Measurements from ENCODE around the gene ATP1B3.
"Not testable (repeated sequence)": the region's sequence is repeated elsewhere in the genome, so short reads cannot be mapped to it uniquely, and the experiment has no call there.

Gene ATP1B3

DNA sequence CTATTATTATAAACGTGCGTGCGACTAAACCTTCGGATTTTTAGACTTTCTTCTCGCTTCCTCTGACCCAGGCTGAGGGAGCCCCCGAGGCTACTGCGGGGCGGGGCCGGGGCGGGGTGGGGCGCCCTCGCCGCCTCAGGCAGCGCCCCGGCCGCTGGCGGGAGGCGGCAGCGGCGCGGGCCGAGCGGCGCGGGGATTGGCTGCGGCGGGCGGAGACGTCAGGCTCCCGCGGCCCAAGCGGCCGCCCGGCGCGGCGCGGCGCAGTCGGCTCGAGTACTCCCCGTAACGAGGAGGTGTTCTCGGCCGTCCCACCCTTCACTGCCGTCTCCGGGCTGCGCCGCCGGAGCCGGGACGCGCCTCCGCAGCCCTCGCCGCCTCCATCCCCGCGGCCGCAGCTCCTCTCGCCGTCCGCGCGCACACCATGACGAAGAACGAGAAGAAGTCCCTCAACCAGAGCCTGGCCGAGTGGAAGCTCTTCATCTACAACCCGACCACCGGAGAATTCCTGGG is at the start of gene ATP1B3:
Gene ATP1B3 (plus strand): TSS at position 263 of the 510 bp plus-strand sequence. CDS start 159 bp downstream, at position 422.
- peak; percentile 73 for DNase-seq (ENCODE audit: low read depth)

GRCh38 chr3:141828487-141828886 is 48.0 kb upstream of the ATP1B3 start:
- no peak for DNase-seq (ENCODE audit: low read depth)

DNA sequence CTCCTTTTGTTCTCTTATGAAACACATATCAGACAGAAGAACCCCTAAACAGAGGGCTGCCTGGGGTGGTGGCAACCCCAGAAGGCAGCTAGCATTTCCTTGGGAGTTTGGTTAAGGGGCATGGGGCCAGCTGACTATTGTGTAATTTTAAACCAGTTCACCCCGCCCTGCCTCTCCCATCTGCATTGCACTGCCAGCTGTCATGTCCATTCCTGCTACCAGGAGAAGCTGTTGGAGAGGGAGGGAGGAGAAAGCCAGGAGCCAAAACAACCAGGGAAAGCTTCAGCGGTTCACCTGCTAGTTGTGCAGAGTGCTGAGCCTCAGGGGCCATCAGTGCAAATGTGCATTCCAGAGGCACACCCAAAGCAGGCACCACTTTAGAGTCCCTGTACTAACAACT is 47.6 kb upstream of the ATP1B3 start:
- DNase-seq (ENCODE audit: low read depth), result peak; percentile 9

- DNase-seq (ENCODE audit: low read depth), result no peak
These were observed 45.9 kb upstream of the ATP1B3 start for GRCh38 chr3:141830508-141830907.

DNA sequence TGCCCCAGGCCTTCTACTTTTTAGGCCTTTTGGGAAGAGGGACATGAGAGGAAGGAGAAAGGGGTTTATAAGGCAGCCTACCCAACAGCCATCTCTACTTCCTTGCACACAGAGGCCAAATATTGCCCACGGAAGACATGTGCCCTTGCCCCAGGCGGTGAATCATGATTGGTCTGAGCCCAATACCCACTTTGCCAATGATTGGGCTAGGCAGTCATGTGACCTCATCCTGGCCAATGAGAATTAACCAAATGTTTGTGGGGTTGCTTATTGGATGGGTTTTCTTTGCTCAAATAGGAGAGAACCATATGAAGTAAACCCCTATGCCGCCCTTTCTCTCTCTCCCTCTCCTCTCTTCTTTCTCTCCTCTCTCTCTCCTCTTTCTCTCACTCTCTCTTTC is 42.2 kb upstream of the ATP1B3 start:
- DNase-seq (ENCODE audit: low read depth), result no peak

GRCh38 chr3:141835557-141836229 is 40.8 kb upstream of the ATP1B3 start:
- DNase-seq (ENCODE audit: low read depth), result no peak

GRCh38 chr3:141839389-141839788 is 37.1 kb upstream of the ATP1B3 start:
- DNase-seq (ENCODE audit: low read depth), result no peak

- DNase-seq (ENCODE audit: low read depth), result no peak
These were observed 35.5 kb upstream of the ATP1B3 start for GRCh38 chr3:141840737-141841544.

- DNase-seq (ENCODE audit: low read depth), result no peak
These were observed 32.3 kb upstream of the ATP1B3 start for GRCh38 chr3:141844108-141844507.

GRCh38 chr3:141844812-141845211 is 31.6 kb upstream of the ATP1B3 start:
- DNase-seq (ENCODE audit: low read depth), result no peak

GRCh38 chr3:141845407-141846049 is 30.9 kb upstream of the ATP1B3 start:
- DNase-seq (ENCODE audit: low read depth), result no peak

DNA sequence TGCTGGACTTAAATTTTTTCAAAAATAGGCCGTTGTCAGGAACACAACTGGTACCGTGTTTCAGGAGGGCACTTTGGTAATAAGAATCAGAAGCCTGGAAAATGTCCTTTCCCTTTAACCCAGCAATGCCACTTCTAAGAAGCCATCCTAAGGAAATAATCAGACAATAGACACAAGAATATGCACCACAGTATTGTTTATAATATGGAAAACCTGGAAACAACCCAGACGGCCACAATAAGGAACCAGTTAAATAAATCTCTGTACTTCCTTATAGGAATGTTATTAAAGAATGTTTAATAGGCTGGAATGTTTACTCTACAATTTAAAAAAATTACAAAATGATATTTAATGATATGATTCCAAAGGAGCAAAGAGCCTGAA is 30.4 kb upstream of the ATP1B3 start:
- DNase-seq (ENCODE audit: low read depth), result no peak

- not testable (repeated sequence) for DNase-seq (ENCODE audit: low read depth)
These were observed 28.2 kb upstream of the ATP1B3 start for GRCh38 chr3:141848159-141848748.

- no peak for DNase-seq (ENCODE audit: low read depth)
These were observed 27.2 kb upstream of the ATP1B3 start for GRCh38 chr3:141849056-141849815.

- DNase-seq (ENCODE audit: low read depth), result no peak
These were observed 25.0 kb upstream of the ATP1B3 start for GRCh38 chr3:141851411-141851810.

DNA sequence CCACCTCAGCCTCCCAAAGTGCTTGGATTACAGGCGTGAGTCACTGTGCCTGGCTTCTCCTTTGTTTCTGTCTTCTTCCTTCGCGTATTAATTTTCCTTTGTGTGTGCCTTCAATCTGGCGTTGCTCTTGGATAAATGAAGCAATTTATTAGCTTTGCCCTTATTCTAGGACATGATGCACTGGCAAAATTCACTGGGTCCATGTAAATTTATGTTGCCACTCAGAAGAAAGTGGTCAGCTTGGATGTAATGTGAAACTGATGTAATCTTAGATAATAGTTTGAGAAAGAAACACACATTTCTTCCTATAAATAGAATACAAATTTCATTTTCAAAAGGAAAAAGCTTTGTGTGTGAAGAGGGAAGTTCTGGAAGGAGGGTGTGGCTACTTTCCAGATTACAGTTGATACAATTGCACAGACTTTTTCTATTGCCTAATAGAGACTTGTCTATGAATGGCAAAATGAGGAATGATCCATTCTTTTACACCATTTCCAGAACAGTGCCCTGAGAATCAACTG is 23.3 kb upstream of the ATP1B3 start:
- DNase-seq (ENCODE audit: low read depth), result no peak

GRCh38 chr3:141853629-141854168 is 22.7 kb upstream of the ATP1B3 start:
- DNase-seq (ENCODE audit: low read depth), result no peak

GRCh38 chr3:141854599-141854998 is 21.8 kb upstream of the ATP1B3 start:
- no peak for DNase-seq (ENCODE audit: low read depth)

- DNase-seq (ENCODE audit: low read depth), result no peak
These were observed 18.1 kb upstream of the ATP1B3 start for GRCh38 chr3:141858312-141858711.

GRCh38 chr3:141859651-141860050 is 16.8 kb upstream of the ATP1B3 start:
- DNase-seq (ENCODE audit: low read depth), result no peak

GRCh38 chr3:141860086-141860669 is 16.3 kb upstream of the ATP1B3 start:
- no peak for DNase-seq (ENCODE audit: low read depth)

Data from GM04504 (cell line).